HG02642 (cell line): ENCODE measurements around the gene MRPL16.
"Not testable (repeated sequence)": the region's sequence is repeated elsewhere in the genome, so short reads cannot be mapped to it uniquely, and the experiment has no call there.

ENCODE experiments used
- ATAC-seq: cut with Tn5 transposase; IDR thresholded peaks from one replicate; pipeline ENCODE4 v1.9.1; 2021; ENCODE audit warnings: mild to moderate bottlenecking; ENCODE audit not compliant: unreplicated experiment, poor library complexity

MRPL16 gene

GRCh38 chr11:59810189-59810910 lies at the start of gene MRPL16:
TSS of gene MRPL16 (minus strand) at chr11:59810778. CDS start at chr11:59810658, 120 bp downstream.
- peak; percentile 99 for ATAC-seq

GRCh38 chr11:59859673-59860072 lies 49.1 kb upstream of the MRPL16 start:
- ATAC-seq, result no peak

GRCh38 chr11:59857439-59858434 lies 47.2 kb upstream of the MRPL16 start:
- ATAC-seq, result no peak

- no peak for ATAC-seq
Measured at GRCh38 chr11:59854871-59855270, 44.3 kb upstream of the MRPL16 start.

GRCh38 chr11:59851416-59851815 lies 40.8 kb upstream of the MRPL16 start:
- ATAC-seq, result not testable (repeated sequence)

GRCh38 chr11:59849551-59849950 lies 39.0 kb upstream of the MRPL16 start:
- not testable (repeated sequence) for ATAC-seq

- ATAC-seq, result no peak
Measured at GRCh38 chr11:59849129-59849528, 38.6 kb upstream of the MRPL16 start.

GRCh38 chr11:59848439-59848838 lies 37.9 kb upstream of the MRPL16 start:
- ATAC-seq, result not testable (repeated sequence)

- ATAC-seq, result no peak
Measured at GRCh38 chr11:59847626-59848025, 37.0 kb upstream of the MRPL16 start.

- ATAC-seq, result no peak
Measured at GRCh38 chr11:59846556-59846955, 36.0 kb upstream of the MRPL16 start.

- no peak for ATAC-seq
Measured at GRCh38 chr11:59845399-59845798, 34.8 kb upstream of the MRPL16 start, which contains the start of gene CBLIF. TSS of gene CBLIF (minus strand) at chr11:59845499. CDS start at chr11:59845453, 46 bp downstream.

GRCh38 chr11:59842316-59842715 lies 31.7 kb upstream of the MRPL16 start:
- no peak for ATAC-seq

GRCh38 chr11:59841514-59841913 lies 30.9 kb upstream of the MRPL16 start:
- no peak for ATAC-seq

- ATAC-seq, result no peak
Measured at GRCh38 chr11:59839615-59840014, 29.0 kb upstream of the MRPL16 start.

GRCh38 chr11:59833602-59834001 lies 23.0 kb upstream of the MRPL16 start:
- ATAC-seq, result no peak

- no peak for ATAC-seq
Measured at GRCh38 chr11:59829358-59829757, 18.8 kb upstream of the MRPL16 start.

GRCh38 chr11:59822989-59823566 lies 12.5 kb upstream of the MRPL16 start:
- ATAC-seq, result peak; percentile 91

GRCh38 chr11:59818572-59818971 lies 8.0 kb upstream of the MRPL16 start:
- no peak for ATAC-seq

- not testable (repeated sequence) for ATAC-seq
Measured at GRCh38 chr11:59816434-59816833, 5.9 kb upstream of the MRPL16 start.

- ATAC-seq, result no peak
Measured at GRCh38 chr11:59815754-59816153, 5.2 kb upstream of the MRPL16 start.

- no peak for ATAC-seq
Measured at GRCh38 chr11:59814021-59814420, 3.4 kb upstream of the MRPL16 start.
